ENCODE results near the gene KYAT1. TPM values are rescaled to one million over a fixed set of nuclear protein-coding genes. Genes with fewer than 3 reads are reported as not detected.

The KYAT1 gene
- total and polyA plus RNA-seq, 2 of the 8 experiments (the other 6 are each of a cell fraction or from before 2014, with no cell fraction given): 30.4 to 42.2 TPM

- Histone ChIP-seq H4K91ac (replicated peaks; ENCODE audit: insufficient read length, low read length) (no peak overlapping the region), H3K9ac (replicated peaks in 1 of 4; ENCODE audit: extremely low read depth in 1 of 4, low read depth in 3 of 4, low read length in 3 of 4) (no peak overlapping the region), H3K36me3 (ENCODE audit: control insufficient read depth in 2 of 4, insufficient read depth in 4 of 4, low read length in 3 of 4) (peaks cover 1 to 4% (median 3%) of the 10 kb centered on the region in 4 experiments; a peak in 4 of 8 replicates), H2BK120ac (replicated peaks; ENCODE audit: low read depth, low read length) (no peak overlapping the region), H3K4me1 (replicated peaks in 1 of 4; ENCODE audit: control insufficient read depth in 3 of 4, insufficient read depth in 4 of 4, low read length in 3 of 4) (no peaks in the 10 kb centered on the region), H4K5ac (ENCODE audit: insufficient read length, low read depth, low read length) (no peak overlapping the region), H3K79me2 (ENCODE audit: control insufficient read depth in 1 of 2, insufficient read depth in 2 of 2, low read length in 2 of 2) (no peaks in the 10 kb centered on the region), H3K23me2 (ENCODE audit: low read depth, low read length) (no peaks in the 10 kb centered on the region), H3K4me2 (ENCODE audit: insufficient read depth in 1 of 2, low read depth in 2 of 2, low read length in 2 of 2) (no peak overlapping the region), H2BK20ac (ENCODE audit: low read length) (no peak overlapping the region), H3K9me3 (ENCODE audit: insufficient read depth in 2 of 2, low read depth in 1 of 2, low read length in 1 of 2) (no peaks in the 10 kb centered on the region), H2BK12ac (ENCODE audit: low read depth, low read length) (no peak overlapping the region), H3K18ac (ENCODE audit: extremely low read depth, low read length) (no peak overlapping the region), H3K79me1 (ENCODE audit: low read depth, low read length) (no peaks in the 10 kb centered on the region), H2BK5ac (ENCODE audit: low read depth, low read length) (no peak overlapping the region), H2AFZ (ENCODE audit: low read length) (no peak overlapping the region), H3K4ac (replicated peaks; ENCODE audit: insufficient read length, low read depth, low read length) (no peak overlapping the region), H3K14ac (ENCODE audit: insufficient read length) (no peak overlapping the region), H4K8ac (ENCODE audit: extremely low read depth, insufficient read depth, low read length) (no peak overlapping the region), H3K4me3 (ENCODE audit: extremely low read depth in 1 of 4, insufficient read depth in 2 of 4, low read depth in 3 of 4, low read length in 4 of 4) (no peak overlapping the region), H3K27me3 (replicated peaks in 1 of 4; ENCODE audit: control insufficient read depth in 3 of 4, extremely low read depth in 1 of 4, insufficient read depth in 3 of 4, low read length in 3 of 4) (no peaks in the 10 kb centered on the region), H2BK15ac (ENCODE audit: low read length) (no peak overlapping the region), H3K23ac (ENCODE audit: insufficient read length) (no peak overlapping the region), H3K27ac (ENCODE audit: low read depth, low read length) (no peak overlapping the region), H4K20me1 (replicated peaks in 1 of 2; ENCODE audit: control insufficient read depth in 1 of 2, insufficient read depth in 2 of 2, low read length in 2 of 2) (peaks cover 0 to 1% of the 10 kb centered on the region in 2 experiments), H2AK5ac (ENCODE audit: low read depth, low read length) (no peak overlapping the region), H3K56ac (replicated peaks; ENCODE audit: insufficient read length, low read depth, low read length) (no peak overlapping the region)
- 86% methylated on average over 5 of the region's 5 CpGs; no CpG with 5 or more reads in 1 of the 2 experiments for WGBS, 2 experiments (ENCODE audit: extremely low coverage in 1 of 2, insufficient coverage in 1 of 2, insufficient read length in 1 of 2, insufficient replicate concordance in 2 of 2, low coverage in 1 of 2, low lambda C conversion rate in 2 of 2, missing lambda C conversion rate in 1 of 2)
- FAIRE-seq: no peak
- ChIA-PET POLR2A (ENCODE audit: partially characterized antibody) (interaction anchor here (1.0 to 4.6 kb wide), 8 partner anchors 9 to 127 kb away, joined by 3 to 37 read pairs (median 4); partner anchors contain the start of genes ENDOG and SPOUT1), CTCF (ENCODE audit: partially characterized antibody) (interaction anchor here (0.7 to 1.3 kb wide), 5 partner anchors 22 to 286 kb away, joined by 3 to 5 read pairs (median 3); partner anchors contain the start of genes PKN3 and SH3GLB2)
- TF ChIP-seq SIX5 (IDR thresholded peaks at IDR 0.05; ENCODE audit: low read depth, low read length) (no peak), RNF2 (IDR thresholded peaks at IDR 0.05; ENCODE audit: borderline replicate concordance, low read depth, low read length, missing control alignments, poor library complexity, severe bottlenecking) (no peak), GABPA (IDR thresholded peaks at IDR 0.05; ENCODE audit: borderline replicate concordance, insufficient read depth, low read length) (no peak), TBP (IDR thresholded peaks at IDR 0.05; ENCODE audit: low read depth, low read length) (no peak), JUND (IDR thresholded peaks at IDR 0.05; ENCODE audit: low read length) (no peak), SRF (IDR thresholded peaks at IDR 0.05; ENCODE audit: low read depth, low read length) (no peak), ASH2L (IDR thresholded peaks at IDR 0.05; ENCODE audit: low read length) (no peak), E2F6 (IDR thresholded peaks at IDR 0.05) (no peak), SUZ12 (IDR thresholded peaks at IDR 0.05; ENCODE audit: low read length) (no peak), CTBP2 (IDR thresholded peaks at IDR 0.05; ENCODE audit: borderline replicate concordance, insufficient read depth, insufficient read length, low read length) (no peak)
- no peak for DNase-seq (ENCODE audit: low read depth in 1 of 2, low spot score in 2 of 2)
These were observed 70.9 kb downstream of the KYAT1 start for GRCh38 chr9:128810873-128811272.

Measured in H1 (cell line).